CD4-positive, alpha-beta T cell treated with Interleukin-15 for 4 hours (primary cell): Measurements from ENCODE around the gene JAKMIP1.

ENCODE experiments used
- DNase-seq: peaks from one replicate; pipeline ENCODE4 v3.0.0-alpha.2; 2020; ENCODE audit warnings: low spot score

The JAKMIP1 gene

GRCh38 chr4:6201580-6202091, 1.3 kb upstream of the JAKMIP1 start:
- peak; percentile 38 for DNase-seq

GRCh38 chr4:6200922-6201362, 593 bp upstream of the JAKMIP1 start:
- DNase-seq, result peak; percentile 29

GRCh38 chr4:6199422-6199921, 877 bp downstream of the JAKMIP1 start:
- peak; percentile 44 for DNase-seq

- DNase-seq, result peak; percentile 26
These were observed 1.5 kb downstream of the JAKMIP1 start for GRCh38 chr4:6198768-6199421.

- peak; percentile 30 for DNase-seq
These were observed 2.1 kb downstream of the JAKMIP1 start for GRCh38 chr4:6198278-6198677.

- DNase-seq, result no peak
These were observed 2.7 kb downstream of the JAKMIP1 start for GRCh38 chr4:6197433-6198174.

GRCh38 chr4:6196871-6197270, 3.5 kb downstream of the JAKMIP1 start:
- no peak for DNase-seq

GRCh38 chr4:6196324-6196723, 4.0 kb downstream of the JAKMIP1 start:
- no peak for DNase-seq

- DNase-seq, result no peak
These were observed 4.6 kb downstream of the JAKMIP1 start for GRCh38 chr4:6195602-6196319.

GRCh38 chr4:6194458-6195195, 5.7 kb downstream of the JAKMIP1 start:
- DNase-seq, result no peak

- DNase-seq, result no peak
These were observed 7.0 kb downstream of the JAKMIP1 start for GRCh38 chr4:6193399-6193798.

GRCh38 chr4:6192245-6192644, 8.1 kb downstream of the JAKMIP1 start:
- no peak for DNase-seq

GRCh38 chr4:6191448-6192130, 8.8 kb downstream of the JAKMIP1 start:
- no peak for DNase-seq

- DNase-seq, result no peak
These were observed 9.9 kb downstream of the JAKMIP1 start for GRCh38 chr4:6190486-6190885.

- DNase-seq, result no peak
These were observed 10.8 kb downstream of the JAKMIP1 start for GRCh38 chr4:6189511-6189910.

GRCh38 chr4:6188687-6189305, 11.6 kb downstream of the JAKMIP1 start:
- no peak for DNase-seq

GRCh38 chr4:6184169-6184568, 16.2 kb downstream of the JAKMIP1 start:
- no peak for DNase-seq

GRCh38 chr4:6183740-6184139, 16.6 kb downstream of the JAKMIP1 start:
- DNase-seq, result peak; percentile 35

GRCh38 chr4:6182376-6183280, 17.7 kb downstream of the JAKMIP1 start:
- peak; percentile 12 for DNase-seq
